ENCODE results near the gene DENND10. TPM values are rescaled to one million over a fixed set of nuclear protein-coding genes. Genes with fewer than 3 reads are reported as not detected.
"Not testable (repeated sequence)": the region's sequence is repeated elsewhere in the genome, so short reads cannot be mapped to it uniquely, and the experiment has no call there.

Gene DENND10
- total RNA-seq, 5 donors from 2014 or later (not counting 1 experiment from before 2014, with no cell fraction given) = 28.5 to 52.4 (median 41.7) TPM

DNA sequence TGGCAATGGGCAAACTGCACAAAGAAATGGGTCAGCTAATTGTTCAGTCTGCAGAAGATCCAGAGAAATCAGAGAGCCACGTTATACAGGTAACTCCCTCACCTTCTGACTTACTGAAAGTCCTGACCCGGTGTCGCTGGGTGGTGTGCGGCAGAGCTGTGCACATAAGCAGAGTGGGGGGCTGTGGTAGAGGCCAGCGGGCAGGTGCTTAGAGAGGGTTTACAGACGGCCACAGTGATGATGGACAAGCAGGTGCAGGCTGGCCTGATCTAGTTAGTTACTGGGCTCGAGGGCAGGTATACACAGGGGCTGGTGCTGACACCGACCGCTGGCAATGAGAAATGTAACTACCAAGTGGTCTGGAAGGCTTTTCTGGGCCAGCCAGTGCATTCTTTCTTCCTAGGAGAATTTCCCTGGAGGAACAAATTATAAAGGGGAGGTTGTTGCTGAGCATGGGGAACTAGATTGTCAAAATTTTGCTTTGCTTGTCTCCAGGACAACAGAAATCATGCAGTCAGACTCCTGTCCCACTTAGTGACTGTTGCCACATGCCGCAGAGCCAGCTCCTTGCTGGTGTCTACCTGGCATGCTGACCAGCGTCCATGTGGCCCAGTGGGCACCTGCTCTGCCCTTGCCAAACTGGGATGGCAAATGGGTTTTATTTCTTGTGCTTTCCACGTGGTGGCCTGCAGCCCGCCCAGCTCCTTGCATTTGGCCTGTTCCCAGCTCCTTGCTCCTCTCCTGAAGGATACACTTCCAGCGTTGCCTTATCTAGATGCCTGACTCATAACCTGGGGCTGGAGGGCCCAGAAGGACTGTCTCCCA is 28.8 kb downstream of the DENND10 start:
- Histone ChIP-seq H3K27me3 (replicated peaks in 1 of 2; ENCODE audit: control insufficient read depth in 2 of 2, extremely low read depth in 1 of 2, insufficient read depth in 2 of 2, low read length in 1 of 2) (no peaks in the 10 kb centered on the region), H3K36me3 (ENCODE audit: control insufficient read depth in 2 of 2, extremely low read depth in 1 of 2, insufficient read depth in 1 of 2, low read length in 1 of 2) (peaks cover 8 to 42% of the 10 kb centered on the region in 2 donors), H3K4me3 (ENCODE audit: control insufficient read depth in 1 of 2, extremely low read depth in 1 of 2, low read length in 1 of 2) (no peak overlapping the region), H3K27ac (ENCODE audit: low read length) (peak overlapping the region; percentile 88), H3K4me1 (ENCODE audit: control insufficient read depth in 1 of 2, extremely low read depth in 1 of 2, insufficient read depth in 2 of 2, low read length in 2 of 2) (peaks cover 10 to 23% of the 10 kb centered on the region in 2 experiments), H3K9me3 (no peaks in the 10 kb centered on the region)
- Mint-ChIP-seq H3K27me3 (no peaks in the 10 kb centered on the region), H3K4me3 (peak overlapping the region; percentile 13 to 87 (median 31)), H3K9me3 (no peaks in the 10 kb centered on the region), H3K4me1 (peaks cover 35 to 46% (median 36%) of the 10 kb centered on the region in 3 donors), H3K27ac (peak overlapping the region; percentile 96 to 99), H3K36me3 (peaks cover 48% of the 10 kb centered on the region)
- ChIA-PET POLR2A (interaction anchor here in 1 of 2 donors (0.5 kb wide), 1 partner anchor 731 kb away, joined by 3 read pairs; no protein-coding TSS in a partner anchor), CTCF (interaction anchor here (0.6 to 0.7 kb wide), 2 partner anchors 9 to 24 kb away, joined by 4 to 5 read pairs; no protein-coding TSS in a partner anchor)
- 88% methylated on average over 10 of the region's 14 CpGs for WGBS (ENCODE audit: insufficient coverage)
- ATAC-seq (replicated peaks in 1 of 4) (no peak), DNase-seq (no peak)

DNA sequence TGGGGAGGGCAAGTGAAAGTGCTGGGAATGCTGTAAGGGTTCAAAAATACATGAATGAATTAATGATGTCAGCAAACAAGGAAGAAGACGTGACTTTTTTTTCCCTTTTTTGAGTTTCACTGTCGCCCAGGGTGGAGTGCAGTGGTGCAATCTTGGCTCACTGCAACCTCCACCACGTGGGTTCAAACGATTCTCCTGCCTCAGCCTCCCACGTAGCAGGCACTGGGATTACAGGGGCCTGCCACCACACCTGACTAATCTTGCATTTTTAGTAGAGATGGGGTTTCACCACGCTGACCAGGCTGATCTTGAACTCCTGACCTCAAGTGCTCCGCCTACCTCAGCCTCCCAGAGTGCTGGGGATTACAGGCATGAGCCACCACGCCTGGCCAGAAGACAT is 30.0 kb downstream of the DENND10 start:
- no peak for DNase-seq
- Mint-ChIP-seq H3K36me3 (peaks cover 50% of the 10 kb centered on the region), H3K27me3 (no peaks in the 10 kb centered on the region), H3K4me1 (peaks cover 35 to 48% (median 36%) of the 10 kb centered on the region in 3 donors), H3K9me3 (no peaks in the 10 kb centered on the region), H3K4me3 (no peak overlapping the region), H3K27ac (peak overlapping the region; percentile 53 to 76)
- no peak for ATAC-seq (replicated peaks in 1 of 4)
- no peaks in the 10 kb centered on the region for H3K27me3 ChIP-seq (replicated peaks in 1 of 2; ENCODE audit: control insufficient read depth in 2 of 2, extremely low read depth in 1 of 2, insufficient read depth in 2 of 2, low read length in 1 of 2)
- WGBS (ENCODE audit: insufficient coverage) = 67% methylated on average over 2 of the region's 8 CpGs
- H3K4me1 ChIP-seq (ENCODE audit: control insufficient read depth in 1 of 2, extremely low read depth in 1 of 2, insufficient read depth in 2 of 2, low read length in 2 of 2) = peaks cover 10 to 23% of the 10 kb centered on the region in 2 experiments
- ChIA-PET POLR2A (no interaction called here), CTCF (interaction anchor here in 1 of 2 donors (0.7 kb wide), 1 partner anchor 150 kb away, joined by 6 read pairs; no protein-coding TSS in a partner anchor)
- no peaks in the 10 kb centered on the region for H3K9me3 ChIP-seq
- no peak overlapping the region for H3K27ac ChIP-seq (ENCODE audit: low read length)
- peaks cover 11 to 40% of the 10 kb centered on the region in 2 donors for H3K36me3 ChIP-seq (ENCODE audit: control insufficient read depth in 2 of 2, extremely low read depth in 1 of 2, insufficient read depth in 1 of 2, low read length in 1 of 2)
- no peak overlapping the region for H3K4me3 ChIP-seq (ENCODE audit: control insufficient read depth in 1 of 2, extremely low read depth in 1 of 2, low read length in 1 of 2)

DNA sequence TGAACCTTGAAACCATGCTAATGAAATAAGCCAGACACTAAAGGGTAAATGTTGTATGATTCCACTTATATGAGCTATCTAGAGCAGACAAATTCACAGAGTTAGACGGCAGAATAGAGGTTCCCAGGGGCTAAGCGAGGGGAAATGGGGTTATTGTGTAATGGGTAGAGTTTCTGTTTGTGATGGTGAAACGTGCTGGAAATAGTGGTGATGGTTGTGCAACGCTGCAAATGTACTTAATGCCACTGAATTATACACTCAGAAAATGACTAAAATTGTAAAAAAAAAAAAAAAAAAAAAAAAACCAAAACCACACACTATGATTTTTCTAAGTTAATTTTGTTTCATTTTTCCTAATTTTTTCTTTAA is 31.6 kb downstream of the DENND10 start:
- H3K27me3 ChIP-seq (replicated peaks in 1 of 2; ENCODE audit: control insufficient read depth in 2 of 2, extremely low read depth in 1 of 2, insufficient read depth in 2 of 2, low read length in 1 of 2) = no peaks in the 10 kb centered on the region
- no peak overlapping the region for H3K27ac ChIP-seq (ENCODE audit: low read length)
- ChIA-PET CTCF (interaction anchor here in 1 of 2 donors (0.6 kb wide), 1 partner anchor 404 kb away, joined by 4 read pairs; no protein-coding TSS in a partner anchor), POLR2A (interaction anchor here in 1 of 2 donors (0.6 kb wide), 1 partner anchor 419 kb away, joined by 11 read pairs; no protein-coding TSS in a partner anchor)
- no peak for DNase-seq
- H3K9me3 ChIP-seq = no peaks in the 10 kb centered on the region
- Mint-ChIP-seq H3K4me3 (no peak overlapping the region), H3K27me3 (no peaks in the 10 kb centered on the region), H3K9me3 (no peaks in the 10 kb centered on the region), H3K36me3 (peaks cover 46% of the 10 kb centered on the region), H3K4me1 (peaks cover 36 to 39% (median 38%) of the 10 kb centered on the region in 3 donors), H3K27ac (peak overlapping the region in 1 of 2 donors; percentile 9)
- H3K36me3 ChIP-seq (ENCODE audit: control insufficient read depth in 2 of 2, extremely low read depth in 1 of 2, insufficient read depth in 1 of 2, low read length in 1 of 2) = peaks cover 11 to 30% of the 10 kb centered on the region in 2 donors
- peaks cover 10 to 20% of the 10 kb centered on the region in 2 experiments for H3K4me1 ChIP-seq (ENCODE audit: control insufficient read depth in 1 of 2, extremely low read depth in 1 of 2, insufficient read depth in 2 of 2, low read length in 2 of 2)
- ATAC-seq (replicated peaks in 1 of 4) = no peak
- H3K4me3 ChIP-seq (ENCODE audit: control insufficient read depth in 1 of 2, extremely low read depth in 1 of 2, low read length in 1 of 2) = no peak overlapping the region
- no CpG with 5 or more reads among the region's 4 CpGs for WGBS (ENCODE audit: insufficient coverage)

DNA sequence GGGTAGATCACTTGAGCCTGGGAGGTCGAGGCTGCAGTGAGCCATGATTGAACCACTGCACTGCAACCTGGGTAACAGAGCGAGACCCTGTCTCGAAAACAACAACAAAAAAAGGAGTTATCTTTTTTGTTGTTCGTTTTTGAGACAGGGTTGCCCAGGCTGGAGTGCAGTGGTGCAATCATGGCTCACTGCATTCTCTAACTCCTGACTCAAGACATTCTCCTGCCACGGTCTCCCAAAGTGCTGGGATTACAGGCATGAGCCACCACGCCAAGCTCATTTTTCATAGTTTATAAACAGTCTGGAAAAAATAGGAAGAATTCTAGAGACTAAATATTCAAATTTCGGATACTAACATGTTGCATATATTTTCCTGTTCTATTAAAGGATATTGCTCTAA is 32.2 kb downstream of the DENND10 start:
- peaks cover 11 to 26% of the 10 kb centered on the region in 2 donors for H3K36me3 ChIP-seq (ENCODE audit: control insufficient read depth in 2 of 2, extremely low read depth in 1 of 2, insufficient read depth in 1 of 2, low read length in 1 of 2)
- POLR2A ChIA-PET = interaction anchor here (0.5 to 0.6 kb wide), 2 partner anchors 20 to 418 kb away, joined by 4 to 11 read pairs; no protein-coding TSS in a partner anchor
- Mint-ChIP-seq H3K9me3 (no peaks in the 10 kb centered on the region), H3K27me3 (no peaks in the 10 kb centered on the region), H3K4me3 (no peak overlapping the region), H3K4me1 (peaks cover 30 to 33% (median 32%) of the 10 kb centered on the region in 3 donors), H3K27ac (peak overlapping the region; percentile 11 to 22), H3K36me3 (peaks cover 42% of the 10 kb centered on the region)
- H3K27ac ChIP-seq (ENCODE audit: low read length) = no peak overlapping the region
- CTCF ChIA-PET = interaction anchor here in 1 of 2 donors (0.6 kb wide), 1 partner anchor 403 kb away, joined by 4 read pairs; no protein-coding TSS in a partner anchor
- peaks cover 10 to 15% of the 10 kb centered on the region in 2 experiments for H3K4me1 ChIP-seq (ENCODE audit: control insufficient read depth in 1 of 2, extremely low read depth in 1 of 2, insufficient read depth in 2 of 2, low read length in 2 of 2)
- WGBS (ENCODE audit: insufficient coverage) = 100% methylated on average over 1 of the region's 7 CpGs
- no peak overlapping the region for H3K4me3 ChIP-seq (ENCODE audit: control insufficient read depth in 1 of 2, extremely low read depth in 1 of 2, low read length in 1 of 2)
- H3K9me3 ChIP-seq = no peaks in the 10 kb centered on the region
- no peaks in the 10 kb centered on the region for H3K27me3 ChIP-seq (replicated peaks in 1 of 2; ENCODE audit: control insufficient read depth in 2 of 2, extremely low read depth in 1 of 2, insufficient read depth in 2 of 2, low read length in 1 of 2)
- ATAC-seq (replicated peaks in 1 of 4) (no peak), DNase-seq (no peak)

DNA sequence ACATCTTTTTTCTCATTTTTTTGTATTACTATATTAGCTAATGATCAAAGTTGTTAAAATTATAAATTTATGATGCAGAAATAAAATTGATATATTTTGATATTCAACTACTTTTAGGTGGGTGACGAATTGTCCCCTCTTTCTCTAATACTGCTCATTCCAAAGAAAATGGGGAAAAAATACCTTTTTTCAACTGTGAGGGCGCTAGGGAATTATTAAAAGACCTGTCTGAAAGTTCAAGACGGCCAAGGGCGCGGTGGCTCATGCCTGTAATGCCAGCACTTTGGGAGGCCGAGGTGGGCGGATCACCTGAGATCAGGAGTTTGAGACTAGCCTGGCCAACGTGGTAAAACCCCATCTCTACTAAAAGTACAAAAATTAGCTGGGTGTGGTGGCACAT is 34.0 kb downstream of the DENND10 start:
- POLR2A ChIA-PET; H3K27ac ChIP-seq (ENCODE audit: low read length); H3K27ac Mint-ChIP-seq; H3K27me3 Mint-ChIP-seq; H3K4me3 Mint-ChIP-seq; DNase-seq; H3K9me3 ChIP-seq; H3K27me3 ChIP-seq (replicated peaks in 1 of 2; ENCODE audit: control insufficient read depth in 2 of 2, extremely low read depth in 1 of 2, insufficient read depth in 2 of 2, low read length in 1 of 2); H3K4me1 ChIP-seq (ENCODE audit: control insufficient read depth in 1 of 2, extremely low read depth in 1 of 2, insufficient read depth in 2 of 2, low read length in 2 of 2); H3K4me3 ChIP-seq (ENCODE audit: control insufficient read depth in 1 of 2, extremely low read depth in 1 of 2, low read length in 1 of 2); H3K9me3 Mint-ChIP-seq; ATAC-seq (replicated peaks in 1 of 4): not testable (repeated sequence)
- CTCF ChIA-PET = interaction anchor here in 1 of 2 donors (0.6 kb wide), 1 partner anchor 367 kb away, joined by 3 read pairs; no protein-coding TSS in a partner anchor
- H3K36me3 ChIP-seq (ENCODE audit: control insufficient read depth in 2 of 2, extremely low read depth in 1 of 2, insufficient read depth in 1 of 2, low read length in 1 of 2) = peaks cover 7 to 24% of the 10 kb centered on the region in 2 donors
- Mint-ChIP-seq H3K4me1 (peaks cover 14 to 18% (median 16%) of the 10 kb centered on the region in 3 donors), H3K36me3 (peaks cover 34% of the 10 kb centered on the region)
- 79% methylated on average over 4 of the region's 8 CpGs for WGBS (ENCODE audit: insufficient coverage)
